IMR-90 (cell line): ENCODE results near the gene PACC1. TPM values are rescaled to one million over a fixed set of nuclear protein-coding genes. Genes with fewer than 3 reads are reported as not detected.
A peak's percentile ranks its signal among the peaks of the same experiment; 100 is the strongest.

ENCODE experiments used
- ATAC-seq: fragments of 200-7000 bp; cut with Tn5 transposase; 2 replicates; pipeline ENCODE4 v1.9.1; 2020; ENCODE audit warnings: low read depth, mild to moderate bottlenecking, moderate library complexity
- BruUV-seq: library from RNA; stranded (reverse); fragments of 400-500 nt; replicated peaks from 2 replicates; lab custom pipeline; 2021; lab: Mats Ljungman, UMichigan
- CTCF ChIA-PET: fragments of 300-600 bp; formaldehyde crosslinking; extraction: SDS; loops from one replicate; lab custom pipeline; 2021; ENCODE audit warnings: antibody characterized with exemption; lab: Yijun Ruan, JAX
- POLR2A ChIA-PET: fragments of 300-600 bp; sonication (Branson Sonifier 250); formaldehyde crosslinking; loops from one replicate; lab custom pipeline; 2022; ENCODE audit warnings: antibody characterized with exemption; ENCODE audit not compliant: unreplicated experiment; lab: Charles Lee
- DNase-seq: peaks from one replicate; pipeline ENCODE4 v3.0.0; 2013
- H2AFZ ChIP-seq: replicated peaks from 2 replicates; pipeline ENCODE3; 2013; ENCODE audit warnings: low read length, mild to moderate bottlenecking; ENCODE audit not compliant: poor library complexity
- H2AK5ac ChIP-seq: 2 replicates; pipeline ENCODE4 v1.6.1; 2013; ENCODE audit warnings: low read depth, low read length, inconsistent platforms
- H2AK9ac ChIP-seq: replicated peaks from 2 replicates; pipeline ENCODE3; 2013; ENCODE audit warnings: mild to moderate bottlenecking, low read depth, low read length, moderate library complexity; ENCODE audit not compliant: poor library complexity
- H2BK120ac ChIP-seq: 2 replicates; pipeline ENCODE4 v1.6.1; 2013; ENCODE audit warnings: low read depth, low read length, inconsistent platforms
- H2BK15ac ChIP-seq: 3 replicates; pipeline ENCODE4 v1.6.1; 2013; ENCODE audit warnings: low read depth, low read length, inconsistent platforms
- H2BK20ac ChIP-seq: 2 replicates; pipeline ENCODE4 v1.6.1; 2013; ENCODE audit warnings: low read depth, mild to moderate bottlenecking, inconsistent platforms, low read length, moderate library complexity
- H2BK5ac ChIP-seq: 2 replicates; pipeline ENCODE4 v1.6.1; 2013; ENCODE audit warnings: mild to moderate bottlenecking, low read depth, low read length, inconsistent platforms; ENCODE audit not compliant: poor library complexity, severe bottlenecking
- H3K14ac ChIP-seq: replicated peaks from 2 replicates; pipeline ENCODE4 v1.6.1; 2013; ENCODE audit warnings: low read depth, low read length, inconsistent platforms
- H3K18ac ChIP-seq: 2 replicates; pipeline ENCODE4 v1.6.1; 2013; ENCODE audit warnings: low read depth, low read length, control low read depth
- H3K23ac ChIP-seq: 2 replicates; pipeline ENCODE4 v1.6.1; 2013; ENCODE audit warnings: low read depth, low read length, inconsistent platforms
- H3K27ac ChIP-seq: 2 replicates; pipeline ENCODE4 v1.5.1; 2013; ENCODE audit warnings: mild to moderate bottlenecking, control low read depth, low read length; ENCODE audit not compliant: insufficient read depth
- H3K27me3 ChIP-seq: 2 replicates; pipeline ENCODE4 v1.6.1; 2013; ENCODE audit warnings: low read length; ENCODE audit not compliant: control insufficient read depth, insufficient read depth
- H3K36me3 ChIP-seq: 2 replicates; pipeline ENCODE4 v1.6.1; 2013; ENCODE audit warnings: low read length, mixed read lengths; ENCODE audit not compliant: control insufficient read depth, insufficient read depth
- H3K4ac ChIP-seq: 2 replicates; pipeline ENCODE4 v1.6.1; 2013; ENCODE audit warnings: low read depth, low read length, inconsistent platforms
- H3K4me1 ChIP-seq: 2 replicates; pipeline ENCODE4 v1.6.1; 2013; ENCODE audit warnings: low read length, mixed read lengths; ENCODE audit not compliant: control insufficient read depth, insufficient read depth
- H3K4me2 ChIP-seq: 2 replicates; pipeline ENCODE4 v1.6.1; 2013; ENCODE audit warnings: low read depth, mild to moderate bottlenecking, control low read depth, low read length, moderate library complexity
- H3K4me3 ChIP-seq: 2 replicates; pipeline ENCODE4 v1.5.1; 2013; ENCODE audit warnings: low read depth, mild to moderate bottlenecking, control low read depth, low read length, moderate library complexity; ENCODE audit not compliant: insufficient read depth
- H3K56ac ChIP-seq: 2 replicates; pipeline ENCODE4 v1.6.1; 2013; ENCODE audit warnings: low read length, inconsistent platforms; ENCODE audit not compliant: insufficient read depth; ENCODE audit errors: extremely low read depth
- H3K79me1 ChIP-seq, 2 experiments: 2 replicates each; pipeline ENCODE4 v1.6.1; 2013; ENCODE audit warnings: low read length in 2 of 2, inconsistent platforms in 1 of 2, low read depth in 1 of 2
- H3K9ac ChIP-seq: 2 replicates; pipeline ENCODE4 v1.6.1; 2013; ENCODE audit warnings: low read depth, low read length, control low read depth
- H3K9me1 ChIP-seq: 2 replicates; pipeline ENCODE4 v1.6.1; 2013; ENCODE audit warnings: low read length, inconsistent platforms; ENCODE audit not compliant: insufficient read depth
- H3K9me3 ChIP-seq: 2 replicates; pipeline ENCODE4 v1.6.1; 2013; ENCODE audit warnings: low read length; ENCODE audit not compliant: control insufficient read depth, insufficient read depth
- H4K20me1 ChIP-seq: 2 replicates; pipeline ENCODE4 v1.6.1; 2013; ENCODE audit warnings: low read length, inconsistent platforms; ENCODE audit not compliant: insufficient read depth
- H4K5ac ChIP-seq: 2 replicates; pipeline ENCODE4 v1.6.1; 2013; ENCODE audit warnings: mild to moderate bottlenecking, low read depth, low read length, control low read depth
- H4K8ac ChIP-seq, 2 experiments: 2 replicates each; pipeline ENCODE4 v1.6.1; 2013; ENCODE audit warnings: low read depth in 2 of 2, low read length in 2 of 2, control low read depth in 1 of 2, inconsistent platforms in 1 of 2
- H4K91ac ChIP-seq: 2 replicates; pipeline ENCODE4 v1.6.1; 2013; ENCODE audit warnings: low read depth, low read length, inconsistent platforms; ENCODE audit not compliant: insufficient read depth
- CHD1 ChIP-seq: IDR thresholded peaks from 2 replicates; pipeline ENCODE4 v1.6.1; 2012; ENCODE audit warnings: low read depth, low read length, improper control_type of control experiment
- FOS ChIP-seq: fragments of 150-350 bp; IDR thresholded peaks from 2 replicates; pipeline ENCODE4 v1.6.1; 2016; ENCODE audit warnings: low read depth, low read length
- MAFK ChIP-seq: IDR thresholded peaks from 2 replicates; pipeline ENCODE4 v1.6.1; 2012; ENCODE audit warnings: low read depth, low read length, improper control_type of control experiment
- MAZ ChIP-seq: IDR thresholded peaks from 2 replicates; pipeline ENCODE4 v1.6.1; 2012; ENCODE audit warnings: low read depth, mild to moderate bottlenecking, low read length, improper control_type of control experiment, moderate library complexity, borderline replicate concordance
- MXI1 ChIP-seq: IDR thresholded peaks from 2 replicates; pipeline ENCODE4 v1.6.1; 2012; ENCODE audit warnings: low read depth, mild to moderate bottlenecking, low read length, moderate library complexity, borderline replicate concordance
- POLR2A ChIP-seq: IDR thresholded peaks from 2 replicates; pipeline ENCODE4 v1.6.1; 2012; ENCODE audit warnings: mild to moderate bottlenecking, low read depth, low read length
- RAD21 ChIP-seq: IDR thresholded peaks from 2 replicates; pipeline ENCODE4 v1.6.1; 2012; ENCODE audit warnings: low read length, improper control_type of control experiment
- RCOR1 ChIP-seq: IDR thresholded peaks from 2 replicates; pipeline ENCODE4 v1.6.1; 2012; ENCODE audit warnings: mild to moderate bottlenecking, low read length, improper control_type of control experiment; ENCODE audit not compliant: insufficient replicate concordance
- WGBS, 2 experiments: methylation state at CpG; one replicate each; pipeline versions ENCODE4 v1.1.5 to v1.1.7; 2013; ENCODE audit warnings: missing lambda C conversion rate in 2 of 2; ENCODE audit not compliant: insufficient read length in 1 of 2; ENCODE audit errors: extremely low coverage in 2 of 2; 5-methylcytosine and 5-hydroxymethylcytosine counted together
- dilution Hi-C: fragments of 300-500 bp; cut with HindIII; formaldehyde crosslinking; loops from one replicate; pipeline ENCODE4 v1.14.3; 2018; ENCODE audit warnings: low sequenced_read_pairs; ENCODE audit not compliant: unreplicated experiment
- in situ Hi-C: fragments of 300-500 bp; cut with MboI; formaldehyde crosslinking; loops from 3 replicates; pipeline ENCODE4 v1.14.3; 2019; ENCODE audit warnings: low sequenced_read_pairs, inconsistent platforms, mixed read lengths
- intact Hi-C: fragments of 100-400 bp; cut with micrococcal nuclease; formaldehyde crosslinking; loops from 2 replicates; pipeline ENCODE4 v1.10.0; 2022
- polyA plus RNA-seq, 3 experiments: library from polyadenylated mRNA; depleted of rRNA; stranded (reverse); fragments of >200 nt; gene quantifications; 2 replicates each; pipeline ENCODE4 v1.2.3, GENCODE V29; 2012; ENCODE audit warnings: low replicate concordance in 1 of 3
- total RNA-seq: library from RNA; depleted of rRNA; stranded (reverse); fragments of >200 nt; gene quantifications from 2 replicates; pipeline ENCODE4 v1.2.3, GENCODE V29; 2012

PACC1 gene
- total and polyA plus RNA-seq, 2 of the 4 experiments (the other 2 are of a cell fraction): 8.6 to 13.4 TPM

DNA sequence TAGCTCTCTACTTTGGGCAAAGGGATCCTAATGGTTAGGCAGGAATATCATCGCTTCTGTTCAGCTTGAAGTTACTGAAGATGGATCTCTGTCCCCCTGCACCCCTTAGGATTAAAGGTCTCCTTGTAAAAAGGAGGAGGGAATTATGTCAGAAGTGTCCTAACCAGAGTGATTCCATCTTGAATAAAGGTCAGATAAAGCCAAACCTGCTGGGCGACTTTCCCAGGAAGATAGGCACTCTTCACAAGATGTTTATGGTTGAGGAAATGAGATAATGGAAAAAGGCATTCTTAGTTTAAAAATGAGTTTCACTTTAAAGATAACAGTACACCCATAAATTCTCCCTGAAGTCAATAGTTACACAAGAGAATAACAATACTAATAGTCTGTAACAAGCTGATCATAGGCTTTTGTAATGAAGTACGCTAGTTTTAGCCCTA is 16.3 kb upstream of the PACC1 start:
- TF ChIP-seq POLR2A: no peak
- no peak for TF ChIP-seq MAFK
- no peak for TF ChIP-seq FOS
- no peak for TF ChIP-seq MXI1
- TF ChIP-seq RAD21: no peak
- no peak for TF ChIP-seq RCOR1
- no peak for TF ChIP-seq CHD1
- no peak for TF ChIP-seq MAZ
- no peak overlapping the region for H2AK5ac ChIP-seq
- peak overlapping the region; percentile 11 for H3K4me2 ChIP-seq
- dilution Hi-C loops: no loop called here
- H3K23ac ChIP-seq: no peak overlapping the region
- BruUV-seq: no TSS peak
- in situ Hi-C loops: no loop called here
- H3K4me1 ChIP-seq: peaks cover 13% of the 10 kb centered on the region; the same call in 1 of the 2 replicates
- no peaks in the 10 kb centered on the region for H3K9me3 ChIP-seq
- DNase-seq (peak; percentile 53), ATAC-seq (no peak)
- no peak overlapping the region for H2BK120ac ChIP-seq
- H3K27ac ChIP-seq: peak overlapping the region; percentile 15; the same call in 1 of the 2 replicates
- no peak overlapping the region for H2AK9ac ChIP-seq
- H4K91ac ChIP-seq: no peak overlapping the region
- ChIA-PET CTCF (interaction anchor here (1.7 kb wide), 1 partner anchor 25 kb away, joined by 7 read pairs; no protein-coding TSS in a partner anchor), POLR2A (no interaction called here)
- no peaks in the 10 kb centered on the region for H3K36me3 ChIP-seq
- peak overlapping the region; percentile 54; the same call in 1 of the 2 replicates for H3K18ac ChIP-seq
- H4K5ac ChIP-seq: no peak overlapping the region
- WGBS, 2 experiments: no CpG with 5 or more reads among the region's 3 CpGs
- H4K20me1 ChIP-seq: peaks cover 12% of the 10 kb centered on the region; the same call in 1 of the 2 replicates
- H4K8ac ChIP-seq: no peak overlapping the region
- no peak overlapping the region for H2BK20ac ChIP-seq
- H3K9ac ChIP-seq: no peak overlapping the region
- H3K4me3 ChIP-seq: no peak overlapping the region
- peak overlapping the region; percentile 1 for H2BK5ac ChIP-seq
- H3K79me1 ChIP-seq: peaks cover 13 to 31% of the 10 kb centered on the region in 2 experiments
- H3K9me1 ChIP-seq: 0 out of 2 replicates have a peak, but pooled peaks cover 3% of the 10 kb centered on the region
- intact Hi-C loops: no loop called here
- H2BK15ac ChIP-seq: no peak overlapping the region
- no peak overlapping the region for H3K14ac ChIP-seq
- no peak overlapping the region for H3K4ac ChIP-seq
- no peak overlapping the region for H3K56ac ChIP-seq
- no peak overlapping the region for H2AFZ ChIP-seq
- H3K27me3 ChIP-seq: peaks cover 4% of the 10 kb centered on the region; the same call in 1 of the 2 replicates
